Fibroblast of skin of left biceps (primary cell): ENCODE data around the gene DHTKD1.

ENCODE experiments used
- DNase-seq, 2 experiments: peaks; one replicate each; pipeline ENCODE4 v3.0.0-alpha.2; 2013; ENCODE audit warnings: low read depth in 2 of 2

Gene DHTKD1

GRCh38 chr10:12068449-12069269 is at the start of gene DHTKD1:
Gene DHTKD1 (plus strand): TSS chr10:12068954. CDS start chr10:12069034, 80 bp downstream.
- DNase-seq = peak; percentile 92 to 93

- no peak for DNase-seq
Measured at GRCh38 chr10:12019283-12019971, 49.3 kb upstream of the DHTKD1 start.

- no peak for DNase-seq
Measured at GRCh38 chr10:12020574-12020973, 48.2 kb upstream of the DHTKD1 start.

GRCh38 chr10:12022580-12023257 is 46.0 kb upstream of the DHTKD1 start:
- no peak for DNase-seq

- DNase-seq = no peak
Measured at GRCh38 chr10:12025591-12025990, 43.2 kb upstream of the DHTKD1 start.

GRCh38 chr10:12027539-12027938 is 41.2 kb upstream of the DHTKD1 start:
- no peak for DNase-seq

GRCh38 chr10:12031404-12031803 is 37.4 kb upstream of the DHTKD1 start:
- DNase-seq = no peak

GRCh38 chr10:12036073-12036655 is 32.6 kb upstream of the DHTKD1 start:
- DNase-seq = no peak

- no peak for DNase-seq
Measured at GRCh38 chr10:12041766-12042408, 26.9 kb upstream of the DHTKD1 start.

GRCh38 chr10:12042409-12042796 is 26.4 kb upstream of the DHTKD1 start:
- DNase-seq = no peak

GRCh38 chr10:12042797-12043651 is 25.7 kb upstream of the DHTKD1 start, which contains the start of gene UPF2:
Gene UPF2 (minus strand): TSS chr10:12042809. CDS start chr10:12035423, 7,386 bp downstream.
- peak; percentile 98 for DNase-seq

GRCh38 chr10:12045596-12045995 is 23.2 kb upstream of the DHTKD1 start:
- no peak for DNase-seq

- DNase-seq = no peak
Measured at GRCh38 chr10:12048547-12048946, 20.2 kb upstream of the DHTKD1 start.

GRCh38 chr10:12050528-12050927 is 18.2 kb upstream of the DHTKD1 start:
- no peak for DNase-seq

GRCh38 chr10:12051241-12051640 is 17.5 kb upstream of the DHTKD1 start:
- no peak for DNase-seq

- no peak for DNase-seq
Measured at GRCh38 chr10:12055732-12056131, 13.0 kb upstream of the DHTKD1 start.

- no peak for DNase-seq
Measured at GRCh38 chr10:12056748-12057147, 12.0 kb upstream of the DHTKD1 start.

- DNase-seq = no peak
Measured at GRCh38 chr10:12061124-12061523, 7.6 kb upstream of the DHTKD1 start.

- DNase-seq = no peak
Measured at GRCh38 chr10:12062754-12063482, 5.8 kb upstream of the DHTKD1 start.

- DNase-seq = no peak
Measured at GRCh38 chr10:12063483-12063818, 5.3 kb upstream of the DHTKD1 start.
